Activated CD4-positive, alpha-beta T cell treated with anti-CD3 and anti-CD28 coated beads for 4 hours (primary cell): Measurements from ENCODE around the gene SLAMF8.

Experiments used
- DNase-seq, 2 donors: peaks; one replicate each; pipeline ENCODE4 v3.0.0-alpha.2; 2020

Gene SLAMF8

DNA sequence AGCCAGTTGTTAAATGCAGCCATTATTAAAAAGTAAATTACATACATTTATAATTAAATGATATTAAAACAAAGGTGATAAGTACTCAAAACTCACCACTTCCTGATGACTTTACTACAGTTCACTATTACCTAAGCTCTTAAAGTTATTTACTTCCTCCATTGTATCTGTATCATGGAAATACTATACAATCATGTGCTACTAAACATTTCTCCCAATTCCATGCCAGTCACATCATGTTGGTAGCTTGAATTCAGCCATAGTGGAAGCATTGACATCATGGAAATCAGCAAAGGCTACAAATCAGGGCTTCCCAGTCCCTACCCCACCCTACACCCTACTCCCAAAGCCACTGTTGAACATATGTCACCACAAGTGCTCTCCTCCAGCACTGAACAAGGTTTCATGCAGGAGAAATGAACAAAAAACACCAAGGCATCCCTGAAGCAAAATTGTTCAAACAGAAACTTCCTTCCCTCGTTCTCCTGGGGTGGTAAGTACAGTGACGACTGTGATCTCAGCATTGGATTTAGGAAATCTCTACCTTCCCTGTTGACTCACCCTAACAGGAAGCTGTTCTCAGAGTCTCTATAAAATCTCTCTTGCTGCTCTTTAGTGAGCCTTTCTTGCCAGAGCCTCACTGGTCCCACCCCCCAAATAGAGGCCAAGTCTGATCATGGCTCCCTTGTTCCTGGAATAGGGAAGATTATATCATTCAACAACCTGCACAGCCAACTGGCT lies 23.1 kb downstream of the SLAMF8 start:
- DNase-seq = no peak

DNA sequence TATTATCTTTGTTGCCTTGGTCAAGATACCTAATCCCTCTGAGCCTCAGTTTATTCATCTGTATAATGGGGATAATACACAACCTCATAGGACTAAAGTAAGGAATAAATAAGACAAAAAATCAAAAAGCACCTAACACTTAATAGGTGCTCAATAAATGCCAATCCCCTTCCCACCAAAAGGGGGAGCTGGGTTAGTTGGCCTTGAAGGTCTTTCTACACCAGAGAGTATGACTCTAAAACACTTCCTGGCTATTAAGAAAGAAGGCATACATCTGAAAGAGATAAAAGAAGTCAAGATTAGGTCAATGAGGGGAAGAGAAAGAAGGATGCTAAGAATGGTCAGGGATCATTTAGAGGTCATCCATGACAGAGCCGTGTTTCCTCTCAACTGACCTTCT lies 24.7 kb downstream of the SLAMF8 start:
- no peak for DNase-seq

DNA sequence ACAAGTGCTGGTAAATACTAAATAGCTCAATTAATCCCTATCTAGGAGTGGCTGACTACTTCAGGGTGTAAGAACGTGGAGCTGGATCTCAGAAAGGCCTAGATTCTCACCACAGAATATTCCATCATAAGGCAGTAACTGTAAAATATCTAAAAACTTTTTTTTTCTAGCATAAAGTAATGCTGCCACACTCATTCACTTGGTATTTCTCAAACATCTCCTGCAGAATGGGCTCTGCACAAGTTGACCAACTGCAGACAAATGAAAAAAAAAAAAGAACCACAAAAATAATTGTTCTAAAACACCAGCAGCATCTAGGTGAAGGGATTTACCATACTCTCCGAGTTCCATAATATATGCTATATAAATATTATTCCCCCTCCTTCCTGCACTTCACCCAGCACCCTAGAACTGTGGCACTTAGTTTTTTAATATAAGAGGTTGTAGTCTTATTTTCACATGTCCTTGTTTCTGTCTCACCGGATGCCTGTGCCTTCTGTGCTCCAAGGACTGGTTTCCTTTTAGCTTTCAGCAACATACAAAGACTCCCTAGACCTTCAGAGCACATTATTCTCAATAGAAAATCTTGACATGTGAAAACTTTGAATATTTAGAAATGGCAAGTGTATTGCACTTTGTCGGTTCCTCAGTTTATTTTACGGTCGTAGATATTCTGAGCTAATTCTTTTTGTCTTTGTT lies 26.9 kb downstream of the SLAMF8 start:
- DNase-seq = no peak

- DNase-seq = peak in 1 of 2 donors; percentile 4
Measured at GRCh38 chr1:159854116-159854692, 27.5 kb downstream of the SLAMF8 start.

GRCh38 chr1:159854693-159855192 lies 28.1 kb downstream of the SLAMF8 start:
- peak; percentile 61 to 64 for DNase-seq

DNA sequence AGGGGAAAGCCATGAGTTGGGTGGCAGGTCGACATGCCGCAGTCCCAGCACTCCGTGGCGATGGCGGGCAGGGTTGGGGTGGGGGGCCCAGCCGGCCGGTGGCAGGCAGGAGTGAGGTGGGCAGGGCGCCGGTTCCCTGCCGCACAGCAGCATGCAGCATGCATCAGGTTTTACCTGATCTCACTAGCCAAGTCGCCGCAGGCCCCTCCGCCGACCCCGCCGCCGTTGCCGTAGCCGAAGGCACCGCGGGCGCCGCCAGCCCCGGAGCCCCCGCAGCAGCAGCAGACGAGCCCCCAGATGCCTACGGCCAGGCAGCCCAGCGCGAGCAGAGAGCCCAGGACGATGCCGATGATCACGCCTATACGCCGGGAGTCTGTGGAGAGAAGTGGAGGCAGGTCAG lies 29.0 kb downstream of the SLAMF8 start:
- no peak for DNase-seq

GRCh38 chr1:159856576-159856975 lies 29.9 kb downstream of the SLAMF8 start:
- DNase-seq = peak; percentile 6 to 11

DNA sequence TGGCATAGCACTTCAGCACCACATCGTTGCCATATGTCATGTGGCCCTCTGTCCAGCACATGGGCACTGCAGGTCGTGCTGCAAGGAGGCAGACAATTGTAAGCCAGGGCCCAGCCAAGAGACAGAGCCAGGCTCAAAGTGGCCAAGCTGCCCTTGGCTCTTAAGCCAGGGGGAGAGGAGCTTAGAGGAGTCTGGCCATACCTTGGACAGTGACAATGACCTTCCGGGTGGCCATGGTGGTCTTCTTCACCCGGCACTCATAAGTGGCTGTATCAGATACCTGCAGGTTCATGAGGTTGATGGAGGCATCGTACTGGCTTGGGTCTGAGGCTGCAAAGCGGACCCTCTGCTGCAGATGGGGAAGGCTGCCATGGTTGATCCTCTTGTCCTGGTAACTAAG lies 31.2 kb downstream of the SLAMF8 start:
- DNase-seq = no peak

DNA sequence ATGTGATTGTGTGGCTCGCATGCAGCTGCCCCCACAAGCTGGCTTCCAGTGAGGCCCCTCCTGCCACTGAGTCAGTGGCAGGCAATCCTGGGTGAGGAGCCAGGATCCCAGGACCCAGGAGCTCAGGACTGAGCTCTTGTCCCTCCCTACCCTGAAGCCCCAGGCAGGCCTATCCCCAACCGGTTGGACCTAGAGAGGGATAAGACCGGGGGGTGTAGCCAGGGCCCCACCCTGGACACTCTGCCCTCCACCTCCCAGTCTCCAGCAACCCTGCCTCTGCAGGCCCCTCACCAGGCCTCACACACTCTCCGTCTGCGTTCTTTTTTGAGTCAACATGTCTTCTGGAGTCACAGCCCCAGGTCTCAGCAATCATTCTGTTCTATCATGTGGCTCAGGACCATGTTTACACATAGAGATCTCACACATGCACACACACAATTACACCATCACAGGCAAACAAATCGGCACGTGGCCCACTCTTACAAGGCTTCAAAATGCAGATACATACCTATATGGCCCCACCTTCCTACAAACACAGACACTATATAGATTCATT lies 33.2 kb downstream of the SLAMF8 start:
- no peak for DNase-seq

DNA sequence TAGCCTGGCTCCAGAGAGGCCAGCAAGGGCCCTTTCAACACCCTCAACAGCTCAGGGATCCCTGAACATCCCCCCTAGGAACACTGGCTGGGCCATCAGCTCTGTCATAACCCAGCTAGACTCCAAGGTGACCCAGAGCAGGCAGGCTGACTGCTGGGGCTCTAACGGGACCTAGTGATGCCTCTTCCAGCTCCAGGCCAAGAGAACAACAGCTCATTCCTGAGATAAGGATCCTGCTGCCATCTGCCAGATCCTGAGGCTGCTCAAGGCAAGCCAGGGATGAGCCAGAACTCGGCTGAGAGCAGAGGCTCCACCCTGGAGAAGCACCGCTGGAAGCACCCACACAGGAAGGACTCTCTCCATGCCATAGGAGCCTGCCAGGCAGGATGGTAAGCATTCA lies 33.8 kb downstream of the SLAMF8 start:
- DNase-seq = no peak

GRCh38 chr1:159861218-159861617 lies 34.5 kb downstream of the SLAMF8 start:
- DNase-seq = no peak

- no peak for DNase-seq
Measured at GRCh38 chr1:159862031-159862430, 35.4 kb downstream of the SLAMF8 start.

DNA sequence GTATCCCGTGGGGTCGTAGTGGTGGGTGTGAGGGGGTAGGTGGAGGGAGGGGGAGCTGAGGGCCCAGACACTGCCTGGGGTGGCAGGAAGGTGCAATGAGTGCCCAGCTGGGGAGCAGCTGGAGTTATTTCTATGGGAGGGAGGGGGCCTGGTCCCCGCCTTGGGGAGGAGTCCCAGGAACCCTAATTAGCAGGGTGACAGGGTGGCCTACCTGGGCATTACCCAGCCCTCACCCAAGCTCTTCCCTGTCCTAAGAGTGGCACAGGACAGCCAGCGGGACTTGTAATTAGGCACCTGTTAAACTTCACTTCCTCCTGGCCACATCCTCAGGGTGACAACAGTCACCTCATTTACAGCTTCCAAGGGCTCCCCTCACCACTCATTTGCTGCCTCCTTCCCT lies 35.9 kb downstream of the SLAMF8 start, which contains the start of gene VSIG8:
TSS of gene VSIG8 (minus strand) at position 101 of the 400 bp plus-strand sequence. CDS start 136 bp downstream, outside the sequence.
- DNase-seq = no peak

DNA sequence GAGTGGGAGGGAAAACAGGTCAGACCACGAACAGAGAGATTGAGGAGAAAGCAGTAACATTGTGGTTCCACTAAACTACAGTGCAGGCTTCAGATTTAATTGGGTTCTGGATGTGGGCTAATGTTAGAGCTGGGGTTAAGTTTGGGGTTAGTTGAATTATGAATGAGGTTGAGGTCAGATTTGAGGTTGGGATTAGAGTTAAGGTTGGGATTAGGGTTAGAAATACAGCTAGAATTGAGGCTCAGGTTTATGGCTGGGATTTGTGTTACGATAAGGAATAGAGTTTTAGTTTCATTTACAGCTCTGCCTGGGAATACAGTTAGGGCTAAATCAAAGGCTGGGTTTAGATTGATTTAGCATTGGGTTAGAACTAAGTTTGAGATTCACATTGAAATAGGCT lies 37.6 kb downstream of the SLAMF8 start:
- no peak for DNase-seq

DNA sequence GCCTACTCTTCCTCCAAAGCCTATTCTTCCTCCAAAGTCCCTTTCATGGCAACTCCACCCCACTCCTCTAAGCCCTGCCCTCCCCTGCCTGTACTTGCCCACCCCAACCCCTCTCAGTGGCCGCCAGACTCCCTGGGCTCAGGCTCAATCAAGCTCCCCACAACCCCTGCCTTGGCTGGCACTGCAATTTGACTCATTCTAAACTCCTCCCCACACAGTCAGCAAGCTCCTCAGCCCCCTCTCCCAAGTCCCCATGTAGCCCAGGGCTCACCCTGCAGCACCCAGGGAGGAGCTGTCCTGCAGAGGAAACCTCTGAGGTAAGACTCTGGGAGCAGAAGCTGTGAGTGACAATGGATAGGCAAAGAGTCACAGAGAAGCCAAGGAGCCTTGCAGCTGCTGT lies 39.4 kb downstream of the SLAMF8 start:
- DNase-seq = no peak

DNA sequence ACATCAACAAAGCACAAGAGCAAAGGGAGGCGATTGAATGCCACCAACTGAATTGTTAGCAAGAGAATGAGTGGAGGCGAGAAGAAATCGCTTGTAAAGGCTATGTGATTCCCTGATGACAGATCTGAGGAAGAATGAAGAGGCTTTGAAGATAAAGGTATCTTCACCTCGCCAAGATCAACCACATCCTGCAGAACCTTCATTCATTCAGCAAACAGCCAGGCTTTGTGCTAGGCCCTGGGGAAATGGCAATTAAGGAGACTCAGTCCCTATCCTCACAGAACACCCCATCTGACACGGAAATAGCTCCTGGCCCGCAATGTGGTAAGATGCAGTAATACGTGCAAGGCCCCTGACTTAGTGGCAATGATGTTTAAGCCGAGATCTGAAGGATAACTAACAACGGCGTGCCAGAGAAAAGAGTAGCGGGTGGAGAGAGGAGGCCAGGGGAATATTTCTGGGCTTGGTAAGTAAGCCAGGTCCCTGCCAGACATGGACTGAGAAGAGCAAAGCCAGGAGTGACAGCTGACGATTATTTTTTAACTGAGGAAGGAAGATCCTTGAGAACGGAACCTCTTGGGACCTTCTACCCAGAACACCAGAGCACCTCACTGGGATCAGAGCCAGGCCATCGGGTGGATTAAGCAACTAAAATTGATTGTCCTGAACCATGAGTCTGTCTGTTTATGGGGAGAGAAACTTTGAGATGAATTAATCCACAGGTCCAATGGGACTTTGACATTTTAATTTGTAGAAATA lies 40.4 kb downstream of the SLAMF8 start:
- DNase-seq = no peak

GRCh38 chr1:159867664-159868026 lies 41.0 kb downstream of the SLAMF8 start:
- no peak for DNase-seq

DNA sequence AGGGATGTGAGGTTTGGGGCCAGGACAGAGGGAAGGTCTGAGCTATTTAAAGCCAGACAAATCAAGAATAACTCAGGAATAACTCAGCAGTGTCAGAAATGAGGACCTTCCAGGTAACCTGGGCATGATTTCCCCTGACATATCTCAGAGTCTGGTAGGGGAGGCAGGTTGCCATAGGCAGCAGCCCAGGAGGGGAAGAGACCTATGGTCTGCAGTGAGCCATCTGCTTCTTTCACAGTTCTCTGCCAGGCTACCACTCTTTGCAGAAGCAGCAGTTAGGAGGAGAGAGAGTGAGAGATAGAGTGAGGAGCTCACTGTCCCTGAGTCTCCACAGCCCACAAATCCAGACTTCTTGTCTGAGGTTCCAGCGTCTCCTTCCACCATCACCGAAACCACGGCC lies 42.1 kb downstream of the SLAMF8 start:
- no peak for DNase-seq

GRCh38 chr1:159869173-159869572 lies 42.5 kb downstream of the SLAMF8 start:
- DNase-seq = peak in 1 of 2 donors; percentile 2

DNA sequence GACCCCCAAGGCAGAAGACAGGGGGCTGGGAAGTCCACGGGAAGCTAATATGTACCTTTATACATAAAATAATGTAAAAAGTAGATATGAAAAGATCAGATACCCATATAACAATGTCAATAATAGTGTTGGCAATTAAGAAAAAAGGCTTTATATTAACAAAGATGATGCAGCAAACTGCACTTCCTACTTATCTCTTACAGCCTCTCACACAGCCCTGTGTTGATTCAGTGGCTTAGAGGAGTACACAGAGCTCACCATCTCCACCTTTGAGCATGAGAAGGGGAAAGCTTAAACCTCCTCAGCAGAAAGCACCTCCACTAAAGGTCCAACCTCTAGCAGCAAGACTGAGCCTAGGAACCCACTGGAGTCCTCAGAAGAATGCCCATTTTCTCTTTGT lies 42.9 kb downstream of the SLAMF8 start:
- DNase-seq = no peak

- DNase-seq = no peak
Measured at GRCh38 chr1:159870704-159871103, 44.0 kb downstream of the SLAMF8 start.

- no peak for DNase-seq
Measured at GRCh38 chr1:159872891-159873290, 46.2 kb downstream of the SLAMF8 start.
